ENCODE results near the gene TRIM44.
"Not testable (repeated sequence)": the region's sequence is repeated elsewhere in the genome, so short reads cannot be mapped to it uniquely, and the experiment has no call there.

Gene TRIM44

GRCh38 chr11:35711173-35711910, 48.8 kb downstream of the TRIM44 start:
- Mint-ChIP-seq H3K4me3 (no peak overlapping the region), H3K4me1 (ENCODE audit: low read depth) (peaks cover 33% of the 10 kb centered on the region), H3K36me3 (ENCODE audit: low read depth) (peaks cover 17% of the 10 kb centered on the region), H3K27me3 (no peaks in the 10 kb centered on the region), H3K27ac (no peak overlapping the region), H3K9me3 (peaks cover 6% of the 10 kb centered on the region)
- DNase-seq: no peak

GRCh38 chr11:35711924-35712323, 49.3 kb downstream of the TRIM44 start:
- H3K27me3 Mint-ChIP-seq: no peaks in the 10 kb centered on the region
- no peak overlapping the region for H3K4me3 Mint-ChIP-seq
- no peak for DNase-seq
- no peak overlapping the region for H3K27ac Mint-ChIP-seq
- peaks cover 6% of the 10 kb centered on the region for H3K9me3 Mint-ChIP-seq
- peaks cover 38% of the 10 kb centered on the region for H3K4me1 Mint-ChIP-seq (ENCODE audit: low read depth)
- H3K36me3 Mint-ChIP-seq (ENCODE audit: low read depth): peaks cover 17% of the 10 kb centered on the region

- H3K4me1 Mint-ChIP-seq (ENCODE audit: low read depth): peaks cover 44% of the 10 kb centered on the region
- no peak overlapping the region for H3K27ac Mint-ChIP-seq
- no peak overlapping the region for H3K4me3 Mint-ChIP-seq
- H3K27me3 Mint-ChIP-seq: no peaks in the 10 kb centered on the region
- H3K36me3 Mint-ChIP-seq (ENCODE audit: low read depth): peaks cover 17% of the 10 kb centered on the region
- peaks cover 6% of the 10 kb centered on the region for H3K9me3 Mint-ChIP-seq
- no peak for DNase-seq
Measured at GRCh38 chr11:35712533-35712932, 50.0 kb downstream of the TRIM44 start.

- Mint-ChIP-seq H3K36me3 (ENCODE audit: low read depth) (peaks cover 17% of the 10 kb centered on the region), H3K9me3 (peaks cover 6% of the 10 kb centered on the region), H3K4me1 (ENCODE audit: low read depth) (peaks cover 53% of the 10 kb centered on the region), H3K27ac (no peak overlapping the region), H3K27me3 (no peaks in the 10 kb centered on the region), H3K4me3 (no peak overlapping the region)
- DNase-seq: peak; percentile 29
Measured at GRCh38 chr11:35714882-35715627, 52.5 kb downstream of the TRIM44 start.

GRCh38 chr11:35715677-35716076, 53.1 kb downstream of the TRIM44 start:
- DNase-seq, H3K27me3 Mint-ChIP-seq, H3K4me3 Mint-ChIP-seq, H3K9me3 Mint-ChIP-seq, H3K27ac Mint-ChIP-seq: not testable (repeated sequence)
- Mint-ChIP-seq H3K4me1 (ENCODE audit: low read depth) (peaks cover 52% of the 10 kb centered on the region), H3K36me3 (ENCODE audit: low read depth) (peaks cover 18% of the 10 kb centered on the region)

- Mint-ChIP-seq H3K4me1 (ENCODE audit: low read depth) (peaks cover 53% of the 10 kb centered on the region), H3K4me3 (no peak overlapping the region), H3K36me3 (ENCODE audit: low read depth) (peaks cover 26% of the 10 kb centered on the region), H3K27me3 (no peaks in the 10 kb centered on the region), H3K27ac (no peak overlapping the region), H3K9me3 (peaks cover 6% of the 10 kb centered on the region)
- DNase-seq: no peak
Measured at GRCh38 chr11:35717043-35717442, 54.5 kb downstream of the TRIM44 start.

- peaks cover 50% of the 10 kb centered on the region for H3K4me1 Mint-ChIP-seq (ENCODE audit: low read depth)
- no peak overlapping the region for H3K4me3 Mint-ChIP-seq
- H3K27me3 Mint-ChIP-seq: no peaks in the 10 kb centered on the region
- no peak for DNase-seq
- peaks cover 6% of the 10 kb centered on the region for H3K9me3 Mint-ChIP-seq
- peaks cover 26% of the 10 kb centered on the region for H3K36me3 Mint-ChIP-seq (ENCODE audit: low read depth)
- H3K27ac Mint-ChIP-seq: no peak overlapping the region
Measured at GRCh38 chr11:35717520-35717919, 54.9 kb downstream of the TRIM44 start.

GRCh38 chr11:35721651-35722282, 59.2 kb downstream of the TRIM44 start:
- peaks cover 40% of the 10 kb centered on the region for H3K36me3 Mint-ChIP-seq (ENCODE audit: low read depth)
- no peaks in the 10 kb centered on the region for H3K9me3 Mint-ChIP-seq
- no peak overlapping the region for H3K4me3 Mint-ChIP-seq
- no peak overlapping the region for H3K27ac Mint-ChIP-seq
- H3K27me3 Mint-ChIP-seq: no peaks in the 10 kb centered on the region
- DNase-seq: no peak
- peaks cover 32% of the 10 kb centered on the region for H3K4me1 Mint-ChIP-seq (ENCODE audit: low read depth)

- Mint-ChIP-seq H3K36me3 (ENCODE audit: low read depth) (peaks cover 49% of the 10 kb centered on the region), H3K9me3 (peaks cover 3% of the 10 kb centered on the region), H3K27me3 (no peaks in the 10 kb centered on the region), H3K27ac (no peak overlapping the region), H3K4me3 (no peak overlapping the region), H3K4me1 (ENCODE audit: low read depth) (peaks cover 24% of the 10 kb centered on the region)
- DNase-seq: no peak
Measured at GRCh38 chr11:35722641-35723040, 60.1 kb downstream of the TRIM44 start.

GRCh38 chr11:35723493-35723892, 60.9 kb downstream of the TRIM44 start:
- no peak overlapping the region for H3K27ac Mint-ChIP-seq
- peaks cover 20% of the 10 kb centered on the region for H3K4me1 Mint-ChIP-seq (ENCODE audit: low read depth)
- H3K27me3 Mint-ChIP-seq: no peaks in the 10 kb centered on the region
- no peak for DNase-seq
- H3K9me3 Mint-ChIP-seq: peaks cover 4% of the 10 kb centered on the region
- peaks cover 57% of the 10 kb centered on the region for H3K36me3 Mint-ChIP-seq (ENCODE audit: low read depth)
- no peak overlapping the region for H3K4me3 Mint-ChIP-seq

- Mint-ChIP-seq H3K4me1 (ENCODE audit: low read depth) (peaks cover 17% of the 10 kb centered on the region), H3K27me3 (no peaks in the 10 kb centered on the region), H3K27ac (no peak overlapping the region), H3K36me3 (ENCODE audit: low read depth) (peaks cover 62% of the 10 kb centered on the region), H3K9me3 (peaks cover 7% of the 10 kb centered on the region), H3K4me3 (no peak overlapping the region)
- DNase-seq: no peak
Measured at GRCh38 chr11:35723913-35724312, 61.3 kb downstream of the TRIM44 start.

- DNase-seq: no peak
- H3K4me1 Mint-ChIP-seq (ENCODE audit: low read depth): peaks cover 16% of the 10 kb centered on the region
- peaks cover 76% of the 10 kb centered on the region for H3K36me3 Mint-ChIP-seq (ENCODE audit: low read depth)
- no peaks in the 10 kb centered on the region for H3K27me3 Mint-ChIP-seq
- no peak overlapping the region for H3K4me3 Mint-ChIP-seq
- no peak overlapping the region for H3K27ac Mint-ChIP-seq
- peaks cover 19% of the 10 kb centered on the region for H3K9me3 Mint-ChIP-seq
Measured at GRCh38 chr11:35725885-35726284, 63.3 kb downstream of the TRIM44 start.

GRCh38 chr11:35727140-35727539, 64.6 kb downstream of the TRIM44 start:
- Mint-ChIP-seq H3K36me3 (ENCODE audit: low read depth) (peaks cover 76% of the 10 kb centered on the region), H3K27ac (no peak overlapping the region), H3K4me3 (no peak overlapping the region), H3K4me1 (ENCODE audit: low read depth) (peaks cover 10% of the 10 kb centered on the region), H3K27me3 (no peaks in the 10 kb centered on the region), H3K9me3 (peaks cover 19% of the 10 kb centered on the region)
- DNase-seq: no peak

- Mint-ChIP-seq H3K4me1 (ENCODE audit: low read depth) (peaks cover 16% of the 10 kb centered on the region), H3K9me3 (peaks cover 19% of the 10 kb centered on the region), H3K27ac (no peak overlapping the region), H3K36me3 (ENCODE audit: low read depth) (peaks cover 88% of the 10 kb centered on the region), H3K4me3 (no peak overlapping the region), H3K27me3 (no peaks in the 10 kb centered on the region)
- DNase-seq: no peak
Measured at GRCh38 chr11:35730254-35730653, 67.7 kb downstream of the TRIM44 start.

All from activated T-cell treated with anti-CD3 and anti-CD28 coated beads, Interleukin-2, amount 50 U/mL, for 24 hours (primary cell).